Upper lobe of left lung (tissue), 4 donors: ENCODE results near the gene SART1.

ENCODE experiments used
- CTCF ChIP-seq, 6 experiments: fragments of 450-650 bp in 4 of 6; fragments of 200-600 bp in 2 of 6; sonication (generic) in 2 of 6; IDR thresholded peaks; one replicate each; pipeline ENCODE4 v1.5.1; 2016 to 2019; ENCODE audit warnings: antibody characterized with exemption in 6 of 6
- EP300 ChIP-seq, 4 donors: sonication (generic); formaldehyde crosslinking; IDR thresholded peaks; one replicate each; pipeline ENCODE4 v1.5.1; 2017; ENCODE audit warnings: antibody characterized with exemption in 4 of 4, control low read depth in 2 of 4
- POLR2A ChIP-seq, 4 donors: fragments of 450-650 bp; IDR thresholded peaks; one replicate each; pipeline ENCODE4 v1.5.1; 2016 to 2017; ENCODE audit warnings: antibody characterized with exemption in 4 of 4, mild to moderate bottlenecking in 2 of 4
- POLR2AphosphoS5 ChIP-seq, 2 donors: sonication (generic); formaldehyde crosslinking; IDR thresholded peaks; one replicate each; pipeline ENCODE4 v1.5.1; 2017; ENCODE audit warnings: antibody characterized with exemption in 2 of 2

- TF ChIP-seq EP300 (IDR thresholded peaks at IDR 0.05) (no peak), CTCF (IDR thresholded peaks at IDR 0.05) (no peak), POLR2A (IDR thresholded peaks at IDR 0.05) (no peak), POLR2AphosphoS5 (IDR thresholded peaks at IDR 0.05) (no peak)
These were observed 19.7 kb upstream of the SART1 start for GRCh38 chr11:65941720-65942310.
